Retinal pigment epithelial cell (primary cell): ENCODE data around the gene MKNK1.

Source experiments
- DNase-seq: peaks from one replicate; pipeline ENCODE4 v3.0.0-alpha.2; 2010; ENCODE audit warnings: low read depth
- H3K4me3 ChIP-seq: 2 replicates; pipeline ENCODE4 v1.5.1; 2011; ENCODE audit warnings: mild to moderate bottlenecking, low read length, control low read depth, moderate library complexity
- TF ChIP-seq, protein P1 (sequence below): conservative IDR thresholded peaks from 2 replicates; pipeline ENCODE4 v1.5.1; 2011; ENCODE audit warnings: low read depth, low read length, control low read depth, inconsistent platforms

Gene MKNK1

DNA sequence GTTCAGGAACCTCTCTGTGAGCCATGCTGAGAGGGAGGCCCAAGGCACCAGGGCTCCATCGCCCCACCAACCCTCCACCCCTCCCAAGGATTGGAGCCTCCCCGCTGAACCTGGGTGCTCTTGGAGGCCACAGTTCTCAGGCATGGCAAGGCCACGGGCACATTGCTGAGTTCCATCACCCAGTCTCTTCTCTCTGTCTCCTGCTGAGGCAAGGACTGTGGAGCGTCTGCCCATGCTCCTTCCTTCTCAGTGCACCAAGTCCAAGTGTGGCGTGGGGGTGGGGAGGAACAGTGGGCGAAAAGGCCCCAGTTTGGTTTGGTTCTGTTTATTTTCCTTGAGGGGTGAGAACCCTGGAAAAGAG, 49.9 kb downstream of the MKNK1 start:
- no peak for DNase-seq
- no peak overlapping the region for H3K4me3 ChIP-seq
- TF ChIP-seq, protein P1, sequence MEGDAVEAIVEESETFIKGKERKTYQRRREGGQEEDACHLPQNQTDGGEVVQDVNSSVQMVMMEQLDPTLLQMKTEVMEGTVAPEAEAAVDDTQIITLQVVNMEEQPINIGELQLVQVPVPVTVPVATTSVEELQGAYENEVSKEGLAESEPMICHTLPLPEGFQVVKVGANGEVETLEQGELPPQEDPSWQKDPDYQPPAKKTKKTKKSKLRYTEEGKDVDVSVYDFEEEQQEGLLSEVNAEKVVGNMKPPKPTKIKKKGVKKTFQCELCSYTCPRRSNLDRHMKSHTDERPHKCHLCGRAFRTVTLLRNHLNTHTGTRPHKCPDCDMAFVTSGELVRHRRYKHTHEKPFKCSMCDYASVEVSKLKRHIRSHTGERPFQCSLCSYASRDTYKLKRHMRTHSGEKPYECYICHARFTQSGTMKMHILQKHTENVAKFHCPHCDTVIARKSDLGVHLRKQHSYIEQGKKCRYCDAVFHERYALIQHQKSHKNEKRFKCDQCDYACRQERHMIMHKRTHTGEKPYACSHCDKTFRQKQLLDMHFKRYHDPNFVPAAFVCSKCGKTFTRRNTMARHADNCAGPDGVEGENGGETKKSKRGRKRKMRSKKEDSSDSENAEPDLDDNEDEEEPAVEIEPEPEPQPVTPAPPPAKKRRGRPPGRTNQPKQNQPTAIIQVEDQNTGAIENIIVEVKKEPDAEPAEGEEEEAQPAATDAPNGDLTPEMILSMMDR: no peak

DNA sequence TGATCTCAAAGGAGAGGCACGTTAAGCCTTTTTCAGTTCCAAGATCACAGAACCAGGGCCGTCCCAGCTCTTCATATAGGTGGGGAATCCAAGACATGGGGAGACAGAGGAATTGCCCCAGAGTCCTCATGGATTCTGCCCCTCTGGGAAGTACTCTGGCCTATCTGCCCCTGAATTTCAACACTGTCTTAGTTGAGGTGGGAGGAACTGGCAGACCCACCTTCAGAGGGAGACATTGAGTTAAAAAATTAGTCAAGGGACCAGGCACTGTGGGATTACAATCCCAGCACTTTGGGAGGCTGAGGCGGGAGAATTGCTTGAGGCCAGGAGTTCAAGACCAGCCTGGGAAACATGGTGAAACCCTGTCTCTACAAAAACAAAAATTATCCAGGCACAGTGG, 50.6 kb downstream of the MKNK1 start:
- TF ChIP-seq, protein P1: no peak
- H3K4me3 ChIP-seq: no peak overlapping the region
- DNase-seq: no peak

DNA sequence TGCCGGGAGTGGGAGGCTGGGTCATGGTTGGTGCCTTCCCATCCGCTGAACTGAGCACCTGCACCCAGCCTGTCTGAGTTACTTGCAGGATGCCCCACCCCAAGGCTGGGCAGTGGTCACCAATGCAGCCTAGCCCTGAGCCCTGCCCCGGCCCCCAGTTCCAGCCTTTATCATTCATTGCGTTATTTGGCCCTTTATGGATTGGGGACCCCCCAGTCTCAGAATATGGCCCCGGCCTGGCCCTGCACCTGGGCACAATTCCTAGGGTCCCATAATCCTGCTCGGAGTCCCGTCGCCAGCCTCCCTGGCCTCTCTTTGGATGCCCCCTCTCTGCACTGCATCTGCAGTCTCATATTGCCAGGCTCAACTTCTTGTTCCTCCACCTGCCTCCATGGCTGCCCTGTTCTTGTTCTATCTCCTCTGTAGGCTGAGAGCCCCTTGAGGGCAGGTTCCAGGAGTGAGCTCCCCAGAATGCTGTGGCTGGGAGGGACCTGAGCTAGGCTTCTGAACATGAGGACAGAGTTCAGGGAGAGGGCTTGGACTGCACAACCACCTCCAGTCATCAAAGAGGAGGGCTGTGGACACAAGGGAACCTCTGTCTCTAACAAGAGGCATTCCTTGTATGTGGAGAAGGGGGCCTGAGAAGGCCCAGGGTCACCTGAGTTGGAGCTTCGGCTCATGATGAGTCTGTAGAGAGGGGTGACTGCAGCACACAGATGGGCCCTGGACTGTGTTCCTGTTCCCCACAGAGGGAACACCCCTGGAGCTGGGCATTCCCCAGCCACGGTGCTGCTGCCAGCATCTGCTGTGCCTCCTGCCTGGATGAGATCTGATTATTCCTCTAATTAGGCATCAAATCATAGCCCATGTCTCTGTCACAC, 51.5 kb downstream of the MKNK1 start:
- TF ChIP-seq, protein P1: no peak
- H3K4me3 ChIP-seq: no peak overlapping the region
- DNase-seq: no peak

DNA sequence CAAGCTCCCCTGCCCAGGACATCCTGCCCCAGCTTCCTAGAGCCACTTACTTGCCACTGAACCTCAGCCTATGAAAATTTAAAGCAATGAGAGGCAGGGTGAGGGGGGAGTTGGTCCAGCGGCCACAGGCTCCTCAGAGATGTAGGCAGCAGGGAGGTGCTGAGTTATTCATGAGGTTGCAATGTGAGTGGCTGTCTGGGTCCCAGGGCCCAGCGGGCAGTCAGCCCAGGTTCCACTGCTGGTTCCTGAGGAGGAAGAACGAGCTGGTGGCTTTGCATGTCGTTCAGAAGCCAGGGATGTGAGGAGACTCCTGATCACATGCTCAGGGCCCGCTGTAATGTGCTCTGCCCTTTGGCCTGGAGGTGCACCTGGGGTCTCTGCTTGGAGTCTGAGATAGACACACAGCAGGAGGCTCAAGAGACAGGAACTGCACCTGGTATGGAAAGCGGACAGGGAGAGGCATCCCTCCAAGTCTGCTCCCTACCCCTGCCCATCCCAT, 52.4 kb downstream of the MKNK1 start, which contains the start of gene KNCN:
Gene KNCN (minus strand): TSS at position 51 of the 499 bp plus-strand sequence. CDS start 432 bp downstream, outside the sequence.
- TF ChIP-seq, protein P1: no peak

DNA sequence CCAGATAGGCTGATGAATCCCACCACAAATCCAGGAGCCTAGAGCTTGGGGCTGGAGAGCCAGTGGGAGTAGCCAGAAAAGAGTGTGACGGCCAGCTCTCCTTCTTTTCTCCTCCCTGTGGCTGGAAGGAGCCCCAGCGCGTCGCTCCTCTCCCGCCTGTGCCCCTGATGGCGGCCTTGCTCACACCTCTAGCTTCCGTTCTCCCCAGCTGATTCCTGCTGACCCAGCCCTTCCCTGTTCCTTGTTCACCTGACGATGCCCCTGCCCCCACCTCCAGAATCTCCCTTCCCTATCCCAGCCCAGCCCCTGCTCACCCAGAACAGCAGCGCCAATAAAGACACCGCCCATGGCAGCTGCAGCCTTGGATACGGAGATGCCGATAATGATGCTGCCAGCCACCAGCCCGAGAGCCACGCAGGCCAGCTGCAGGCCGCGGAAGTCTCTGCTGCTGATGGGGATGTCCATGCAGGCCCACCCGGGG, 53.3 kb downstream of the MKNK1 start:
- no peak overlapping the region for H3K4me3 ChIP-seq
- no peak for DNase-seq
- TF ChIP-seq, protein P1: no peak

More for the DNA sequence above, 52.4 kb downstream of the MKNK1 start, which contains the start of gene KNCN:
- H3K4me3 ChIP-seq: no peak within 1 kb of the TSS
- DNase-seq: no peak

DNA sequence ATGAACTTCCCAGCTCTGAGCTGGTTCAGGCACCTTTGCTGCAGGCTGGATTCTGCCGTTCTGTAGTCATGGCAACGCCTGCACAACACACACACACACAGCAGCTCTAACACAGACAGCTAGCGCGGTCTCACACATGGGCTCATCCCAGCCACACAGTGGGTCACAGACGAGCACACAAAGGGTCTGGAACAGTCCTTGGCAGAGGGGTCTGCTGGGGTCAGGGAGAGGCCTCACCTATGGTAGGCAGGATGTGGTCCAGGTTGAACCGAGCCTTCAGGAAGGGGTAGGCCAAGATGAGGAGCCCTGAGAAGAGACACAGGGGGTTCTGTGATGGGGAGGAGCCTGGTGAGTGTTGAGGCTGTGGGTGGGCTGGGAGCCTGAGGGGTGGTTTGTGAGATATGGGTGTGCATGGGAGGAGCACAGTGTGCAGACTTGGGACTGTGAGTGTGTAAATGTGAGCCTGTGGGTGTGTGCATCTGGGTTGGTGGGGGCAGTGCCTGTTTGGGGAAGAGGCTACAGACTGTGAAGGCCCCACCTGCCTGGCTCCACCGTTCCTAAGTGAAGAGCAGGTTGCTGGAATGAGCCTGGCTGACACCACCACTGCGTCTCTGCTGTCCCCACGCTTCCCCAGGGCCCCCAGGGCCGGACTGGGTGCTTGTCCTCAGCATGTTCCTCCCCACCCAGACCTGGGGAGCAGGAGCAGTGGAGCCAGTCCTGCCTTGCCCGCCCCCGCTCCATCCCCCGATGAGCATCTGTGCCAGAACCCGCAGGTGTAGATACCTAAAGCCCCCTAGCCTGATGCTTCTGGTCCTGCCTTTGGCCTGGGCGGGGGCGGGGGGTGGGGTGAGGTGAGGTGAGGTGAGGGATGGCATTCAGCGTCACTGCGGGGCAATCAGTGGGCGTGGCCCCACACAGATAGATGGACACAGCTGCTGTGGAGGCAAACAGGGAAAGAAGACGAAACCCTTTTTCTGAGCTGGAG, 54.1 kb downstream of the MKNK1 start:
- TF ChIP-seq, protein P1: no peak
- no peak for DNase-seq
- H3K4me3 ChIP-seq: no peak overlapping the region
